Ovary (tissue), 3 donors: ENCODE measurements around the gene UGGT2.

Experiments used
- POLR2A ChIP-seq: fragments of 450-650 bp; IDR thresholded peaks from one replicate; pipeline ENCODE4 v1.6.1; 2017; ENCODE audit warnings: antibody characterized with exemption, mild to moderate bottlenecking, moderate library complexity
- TF ChIP-seq, protein P1 (sequence below), 3 donors: fragments of 450-650 bp in 2 of 3; fragments of 200-600 bp in 1 of 3; IDR thresholded peaks; one replicate each; pipeline versions ENCODE4 v1.5.1 to v1.8.0; 2016 to 2022; ENCODE audit warnings: antibody characterized with exemption in 3 of 3, mild to moderate bottlenecking in 1 of 3
- donor health status: DM: no; HTN: no; CAD: no.

GRCh38 chr13:95893861-95894260, 159.3 kb downstream of the UGGT2 start:
- TF ChIP-seq, protein P1, sequence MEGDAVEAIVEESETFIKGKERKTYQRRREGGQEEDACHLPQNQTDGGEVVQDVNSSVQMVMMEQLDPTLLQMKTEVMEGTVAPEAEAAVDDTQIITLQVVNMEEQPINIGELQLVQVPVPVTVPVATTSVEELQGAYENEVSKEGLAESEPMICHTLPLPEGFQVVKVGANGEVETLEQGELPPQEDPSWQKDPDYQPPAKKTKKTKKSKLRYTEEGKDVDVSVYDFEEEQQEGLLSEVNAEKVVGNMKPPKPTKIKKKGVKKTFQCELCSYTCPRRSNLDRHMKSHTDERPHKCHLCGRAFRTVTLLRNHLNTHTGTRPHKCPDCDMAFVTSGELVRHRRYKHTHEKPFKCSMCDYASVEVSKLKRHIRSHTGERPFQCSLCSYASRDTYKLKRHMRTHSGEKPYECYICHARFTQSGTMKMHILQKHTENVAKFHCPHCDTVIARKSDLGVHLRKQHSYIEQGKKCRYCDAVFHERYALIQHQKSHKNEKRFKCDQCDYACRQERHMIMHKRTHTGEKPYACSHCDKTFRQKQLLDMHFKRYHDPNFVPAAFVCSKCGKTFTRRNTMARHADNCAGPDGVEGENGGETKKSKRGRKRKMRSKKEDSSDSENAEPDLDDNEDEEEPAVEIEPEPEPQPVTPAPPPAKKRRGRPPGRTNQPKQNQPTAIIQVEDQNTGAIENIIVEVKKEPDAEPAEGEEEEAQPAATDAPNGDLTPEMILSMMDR (IDR thresholded peaks at IDR 0.05) = no peak
- no peak for TF ChIP-seq POLR2A
